ENCODE measurements around the gene RHOF.

The RHOF gene

DNA sequence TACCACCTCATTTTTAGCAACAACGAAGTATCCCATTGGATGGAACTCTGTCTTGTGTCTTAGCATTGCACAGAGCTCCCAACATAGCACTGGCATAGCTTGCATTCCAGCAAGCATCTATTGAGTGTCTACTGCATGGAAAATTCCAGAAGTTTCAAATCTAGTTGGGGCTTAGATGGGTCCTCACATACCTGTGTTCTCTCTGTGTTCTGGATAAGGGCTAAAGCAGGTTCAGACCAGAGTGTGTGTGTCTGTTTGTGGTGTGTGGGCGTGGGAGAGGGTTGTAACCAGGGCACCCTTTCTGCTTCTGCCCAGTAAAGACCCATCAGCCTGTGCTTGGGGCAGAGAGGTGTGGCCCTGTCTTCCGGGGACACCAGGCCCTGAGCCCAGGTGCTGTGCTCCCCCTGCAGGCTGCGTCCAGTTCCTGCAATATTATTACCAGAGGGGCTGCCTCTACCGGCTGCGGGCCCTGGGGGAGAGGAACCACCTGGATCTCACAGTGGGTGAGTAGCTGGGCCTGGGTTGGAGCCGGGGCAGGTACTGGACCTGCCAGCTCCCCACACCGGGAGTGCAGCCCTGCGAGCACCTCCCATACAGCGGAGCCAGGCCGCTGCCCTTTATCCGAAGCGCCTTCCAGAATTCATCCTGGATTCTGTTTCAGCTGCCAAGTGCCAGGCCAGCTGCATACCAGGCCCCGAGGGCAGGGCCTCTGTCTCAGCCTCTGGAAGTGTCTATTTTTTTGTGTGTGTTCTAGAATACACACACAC lies 20.3 kb downstream of the RHOF start:
- H3K4me2 ChIP-seq (ENCODE audit: low read length) = peak overlapping the region; percentile 4; the same call in 1 of the 2 replicates
- H2AFZ ChIP-seq (ENCODE audit: low read length) = no peak overlapping the region
- H3K27me3 ChIP-seq (ENCODE audit: insufficient read depth, low read length) = no peaks in the 10 kb centered on the region
- no peak overlapping the region for H3K4me3 ChIP-seq (ENCODE audit: low read depth, low read length, poor library complexity, severe bottlenecking)
- H3K9me2 ChIP-seq (ENCODE audit: low read depth, low read length) = no peaks in the 10 kb centered on the region
- H3K9me3 ChIP-seq (ENCODE audit: low read length) = no peaks in the 10 kb centered on the region
- no peak for TF ChIP-seq EZH2 (IDR thresholded peaks at IDR 0.05; ENCODE audit: borderline replicate concordance, low read length)
- TF ChIP-seq, protein P1, sequence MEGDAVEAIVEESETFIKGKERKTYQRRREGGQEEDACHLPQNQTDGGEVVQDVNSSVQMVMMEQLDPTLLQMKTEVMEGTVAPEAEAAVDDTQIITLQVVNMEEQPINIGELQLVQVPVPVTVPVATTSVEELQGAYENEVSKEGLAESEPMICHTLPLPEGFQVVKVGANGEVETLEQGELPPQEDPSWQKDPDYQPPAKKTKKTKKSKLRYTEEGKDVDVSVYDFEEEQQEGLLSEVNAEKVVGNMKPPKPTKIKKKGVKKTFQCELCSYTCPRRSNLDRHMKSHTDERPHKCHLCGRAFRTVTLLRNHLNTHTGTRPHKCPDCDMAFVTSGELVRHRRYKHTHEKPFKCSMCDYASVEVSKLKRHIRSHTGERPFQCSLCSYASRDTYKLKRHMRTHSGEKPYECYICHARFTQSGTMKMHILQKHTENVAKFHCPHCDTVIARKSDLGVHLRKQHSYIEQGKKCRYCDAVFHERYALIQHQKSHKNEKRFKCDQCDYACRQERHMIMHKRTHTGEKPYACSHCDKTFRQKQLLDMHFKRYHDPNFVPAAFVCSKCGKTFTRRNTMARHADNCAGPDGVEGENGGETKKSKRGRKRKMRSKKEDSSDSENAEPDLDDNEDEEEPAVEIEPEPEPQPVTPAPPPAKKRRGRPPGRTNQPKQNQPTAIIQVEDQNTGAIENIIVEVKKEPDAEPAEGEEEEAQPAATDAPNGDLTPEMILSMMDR (IDR thresholded peaks at IDR 0.05; ENCODE audit: low read length) = peak; percentile 96
- H3K36me3 ChIP-seq (ENCODE audit: insufficient read depth, low read length) = no peaks in the 10 kb centered on the region
- H3K27ac ChIP-seq (ENCODE audit: low read depth, low read length, poor library complexity, severe bottlenecking) = peak overlapping the region; percentile 29
- H3K79me2 ChIP-seq (ENCODE audit: insufficient read depth, low read length) = no peaks in the 10 kb centered on the region
- no peaks in the 10 kb centered on the region for H3F3A ChIP-seq (ENCODE audit: insufficient read depth, low read length)
- peaks cover 22% of the 10 kb centered on the region for H3K4me1 ChIP-seq (ENCODE audit: insufficient read depth, low read length, severe bottlenecking)
- H4K20me1 ChIP-seq (ENCODE audit: insufficient read depth, low read length) = no peaks in the 10 kb centered on the region
- H3K9ac ChIP-seq (ENCODE audit: low read length) = no peak overlapping the region

DNA sequence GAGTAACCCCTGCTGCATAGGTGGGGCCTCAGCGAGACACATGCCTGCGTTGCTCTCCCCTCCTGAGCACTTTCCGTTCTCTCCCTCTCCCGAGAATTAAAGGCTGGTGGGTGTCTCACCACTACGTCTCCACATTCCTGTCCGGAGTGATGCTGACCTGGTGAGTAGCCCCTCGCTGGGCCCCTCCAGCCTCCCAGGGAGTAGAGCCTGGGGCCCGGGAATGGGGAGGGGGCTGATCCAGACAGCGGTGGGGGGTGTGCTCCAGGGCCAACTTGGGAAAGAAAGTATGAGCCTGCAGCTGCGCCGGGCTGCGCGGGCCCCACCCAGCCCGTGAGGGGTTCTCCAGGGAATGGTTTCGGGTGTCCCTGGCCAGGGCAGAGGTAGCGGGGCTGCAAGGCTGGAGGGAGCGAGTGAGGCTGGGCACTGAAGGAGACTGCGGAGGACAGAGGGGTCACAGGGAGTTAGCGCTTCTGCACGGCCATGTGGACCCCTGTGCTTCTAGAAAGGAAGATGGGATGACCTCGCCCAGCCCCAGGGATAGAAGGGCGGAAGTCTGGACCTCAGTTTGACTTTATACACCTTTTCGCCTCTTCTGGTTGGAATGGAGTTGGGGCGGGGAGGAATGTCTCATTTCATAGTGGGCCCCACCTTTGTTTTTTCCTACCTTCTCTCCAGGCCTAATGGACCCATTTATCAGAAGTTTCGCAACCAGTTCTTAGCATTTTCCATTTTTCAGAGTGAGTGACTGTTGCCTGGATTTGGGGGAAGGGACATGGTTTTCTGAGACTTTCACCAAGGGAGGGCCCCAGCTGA lies 22.5 kb downstream of the RHOF start:
- H3K79me2 ChIP-seq (ENCODE audit: insufficient read depth, low read length) = no peaks in the 10 kb centered on the region
- H3K9ac ChIP-seq (ENCODE audit: low read length) = no peak overlapping the region
- H4K20me1 ChIP-seq (ENCODE audit: insufficient read depth, low read length) = no peaks in the 10 kb centered on the region
- no peaks in the 10 kb centered on the region for H3K9me2 ChIP-seq (ENCODE audit: low read depth, low read length)
- H2AFZ ChIP-seq (ENCODE audit: low read length) = no peak overlapping the region
- H3K4me3 ChIP-seq (ENCODE audit: low read depth, low read length, poor library complexity, severe bottlenecking) = no peak overlapping the region
- no peaks in the 10 kb centered on the region for H3K36me3 ChIP-seq (ENCODE audit: insufficient read depth, low read length)
- peaks cover 24% of the 10 kb centered on the region for H3K4me1 ChIP-seq (ENCODE audit: insufficient read depth, low read length, severe bottlenecking)
- H3F3A ChIP-seq (ENCODE audit: insufficient read depth, low read length) = no peaks in the 10 kb centered on the region
- no peak overlapping the region for H3K4me2 ChIP-seq (ENCODE audit: low read length)
- TF ChIP-seq, protein P1 (IDR thresholded peaks at IDR 0.05; ENCODE audit: low read length) = no peak
- TF ChIP-seq EZH2 (IDR thresholded peaks at IDR 0.05; ENCODE audit: borderline replicate concordance, low read length) = no peak
- H3K27me3 ChIP-seq (ENCODE audit: insufficient read depth, low read length) = no peaks in the 10 kb centered on the region
- no peak overlapping the region for H3K27ac ChIP-seq (ENCODE audit: low read depth, low read length, poor library complexity, severe bottlenecking)
- H3K9me3 ChIP-seq (ENCODE audit: low read length) = no peaks in the 10 kb centered on the region

DNA sequence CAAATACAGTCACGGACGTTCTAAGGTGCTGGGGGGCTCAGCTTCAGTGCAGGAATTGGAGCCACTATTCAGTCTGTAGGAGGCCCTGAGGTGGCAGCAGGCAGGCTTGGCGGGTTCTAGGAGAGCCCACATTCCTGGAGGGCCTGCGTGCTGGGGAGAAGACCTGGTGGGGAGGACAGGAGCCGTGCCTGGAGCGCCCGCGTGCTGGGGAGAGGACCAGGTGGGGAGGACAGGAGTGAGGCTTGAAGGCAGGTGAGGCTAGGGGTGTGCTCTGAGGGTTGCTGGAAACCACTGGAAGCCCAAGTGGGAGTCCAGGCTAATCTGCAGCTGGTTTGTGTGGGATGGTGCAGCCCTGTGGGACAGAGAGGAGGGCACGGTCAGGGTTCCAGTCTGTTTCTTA lies 23.1 kb downstream of the RHOF start:
- no peak overlapping the region for H3K27ac ChIP-seq (ENCODE audit: low read depth, low read length, poor library complexity, severe bottlenecking)
- H3K36me3 ChIP-seq (ENCODE audit: insufficient read depth, low read length) = no peaks in the 10 kb centered on the region
- no peak overlapping the region for H3K9ac ChIP-seq (ENCODE audit: low read length)
- H3K27me3 ChIP-seq (ENCODE audit: insufficient read depth, low read length) = no peaks in the 10 kb centered on the region
- H3F3A ChIP-seq (ENCODE audit: insufficient read depth, low read length) = no peaks in the 10 kb centered on the region
- no peaks in the 10 kb centered on the region for H3K9me3 ChIP-seq (ENCODE audit: low read length)
- no peak overlapping the region for H2AFZ ChIP-seq (ENCODE audit: low read length)
- H3K4me2 ChIP-seq (ENCODE audit: low read length) = no peak overlapping the region
- H3K4me1 ChIP-seq (ENCODE audit: insufficient read depth, low read length, severe bottlenecking) = peaks cover 18% of the 10 kb centered on the region
- H3K4me3 ChIP-seq (ENCODE audit: low read depth, low read length, poor library complexity, severe bottlenecking) = no peak overlapping the region
- H4K20me1 ChIP-seq (ENCODE audit: insufficient read depth, low read length) = no peaks in the 10 kb centered on the region
- TF ChIP-seq EZH2 (IDR thresholded peaks at IDR 0.05; ENCODE audit: borderline replicate concordance, low read length) = no peak
- TF ChIP-seq, protein P1 (IDR thresholded peaks at IDR 0.05; ENCODE audit: low read length) = no peak
- no peaks in the 10 kb centered on the region for H3K9me2 ChIP-seq (ENCODE audit: low read depth, low read length)
- H3K79me2 ChIP-seq (ENCODE audit: insufficient read depth, low read length) = no peaks in the 10 kb centered on the region

Data from OCI-LY1 (cell line).